ENCODE data around the gene PLXNB2.
"Not testable (repeated sequence)": the region's sequence is repeated elsewhere in the genome, so short reads cannot be mapped to it uniquely, and the experiment has no call there.

PLXNB2 gene, protein sequence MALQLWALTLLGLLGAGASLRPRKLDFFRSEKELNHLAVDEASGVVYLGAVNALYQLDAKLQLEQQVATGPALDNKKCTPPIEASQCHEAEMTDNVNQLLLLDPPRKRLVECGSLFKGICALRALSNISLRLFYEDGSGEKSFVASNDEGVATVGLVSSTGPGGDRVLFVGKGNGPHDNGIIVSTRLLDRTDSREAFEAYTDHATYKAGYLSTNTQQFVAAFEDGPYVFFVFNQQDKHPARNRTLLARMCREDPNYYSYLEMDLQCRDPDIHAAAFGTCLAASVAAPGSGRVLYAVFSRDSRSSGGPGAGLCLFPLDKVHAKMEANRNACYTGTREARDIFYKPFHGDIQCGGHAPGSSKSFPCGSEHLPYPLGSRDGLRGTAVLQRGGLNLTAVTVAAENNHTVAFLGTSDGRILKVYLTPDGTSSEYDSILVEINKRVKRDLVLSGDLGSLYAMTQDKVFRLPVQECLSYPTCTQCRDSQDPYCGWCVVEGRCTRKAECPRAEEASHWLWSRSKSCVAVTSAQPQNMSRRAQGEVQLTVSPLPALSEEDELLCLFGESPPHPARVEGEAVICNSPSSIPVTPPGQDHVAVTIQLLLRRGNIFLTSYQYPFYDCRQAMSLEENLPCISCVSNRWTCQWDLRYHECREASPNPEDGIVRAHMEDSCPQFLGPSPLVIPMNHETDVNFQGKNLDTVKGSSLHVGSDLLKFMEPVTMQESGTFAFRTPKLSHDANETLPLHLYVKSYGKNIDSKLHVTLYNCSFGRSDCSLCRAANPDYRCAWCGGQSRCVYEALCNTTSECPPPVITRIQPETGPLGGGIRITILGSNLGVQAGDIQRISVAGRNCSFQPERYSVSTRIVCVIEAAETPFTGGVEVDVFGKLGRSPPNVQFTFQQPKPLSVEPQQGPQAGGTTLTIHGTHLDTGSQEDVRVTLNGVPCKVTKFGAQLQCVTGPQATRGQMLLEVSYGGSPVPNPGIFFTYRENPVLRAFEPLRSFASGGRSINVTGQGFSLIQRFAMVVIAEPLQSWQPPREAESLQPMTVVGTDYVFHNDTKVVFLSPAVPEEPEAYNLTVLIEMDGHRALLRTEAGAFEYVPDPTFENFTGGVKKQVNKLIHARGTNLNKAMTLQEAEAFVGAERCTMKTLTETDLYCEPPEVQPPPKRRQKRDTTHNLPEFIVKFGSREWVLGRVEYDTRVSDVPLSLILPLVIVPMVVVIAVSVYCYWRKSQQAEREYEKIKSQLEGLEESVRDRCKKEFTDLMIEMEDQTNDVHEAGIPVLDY (N-terminal part only)

DNA sequence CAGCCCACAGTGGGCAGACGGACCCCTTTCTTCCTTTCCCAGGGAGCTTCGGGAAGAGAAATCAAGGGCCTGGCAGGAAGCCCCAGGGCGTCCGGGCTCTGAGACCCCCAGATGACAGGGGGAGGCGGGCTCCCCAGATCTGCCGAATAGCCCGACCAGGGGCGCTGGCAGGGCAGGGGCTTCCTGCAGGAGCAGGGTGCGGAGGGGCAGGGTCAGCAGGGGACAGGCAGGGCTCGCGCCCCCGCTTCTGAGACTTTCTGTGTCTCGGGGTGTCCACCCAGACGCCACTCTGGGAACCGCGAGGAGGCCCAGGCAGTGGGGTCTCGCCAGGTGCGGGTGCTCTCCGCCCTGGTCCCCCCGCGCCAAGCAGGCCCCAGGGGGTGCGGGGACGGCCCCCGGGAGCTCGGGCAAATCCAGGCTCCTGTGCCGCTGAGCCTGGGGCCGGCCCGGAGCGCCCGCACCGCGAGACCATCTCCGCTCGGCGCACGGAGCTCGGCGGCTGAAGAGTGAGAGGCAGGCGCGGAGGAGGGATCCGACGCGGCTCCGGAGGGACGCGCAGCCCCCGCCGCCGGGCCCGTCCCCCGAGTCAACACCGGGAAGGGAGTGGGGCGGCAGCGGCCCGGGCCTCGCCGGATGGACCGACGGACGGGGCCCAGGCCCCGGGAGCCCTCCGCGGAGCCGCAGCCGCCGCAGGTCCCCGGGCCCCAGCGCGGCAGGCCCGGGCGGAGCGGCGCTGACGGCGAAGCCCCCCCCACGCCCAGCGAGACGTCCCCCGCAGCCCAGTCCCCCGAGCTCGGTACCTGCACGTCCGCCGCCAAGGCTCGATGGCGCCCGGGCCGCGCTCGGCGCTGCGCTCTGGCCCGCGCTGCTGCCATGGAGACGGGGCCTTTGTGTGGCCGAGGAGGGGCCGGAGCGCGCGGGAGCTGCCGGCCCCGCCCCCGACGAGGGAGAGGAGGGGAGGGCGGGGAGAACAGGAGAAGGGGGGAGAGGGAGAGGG lies at the start of gene PLXNB2:
PLXNB2 (minus strand) TSS at position 894 of the 997 bp plus-strand sequence. CDS start 17,062 bp downstream, outside the sequence.
- in situ Hi-C loops (cut with MboI; ENCODE audit: low sequenced_read_pairs), result no loop called here

DNA sequence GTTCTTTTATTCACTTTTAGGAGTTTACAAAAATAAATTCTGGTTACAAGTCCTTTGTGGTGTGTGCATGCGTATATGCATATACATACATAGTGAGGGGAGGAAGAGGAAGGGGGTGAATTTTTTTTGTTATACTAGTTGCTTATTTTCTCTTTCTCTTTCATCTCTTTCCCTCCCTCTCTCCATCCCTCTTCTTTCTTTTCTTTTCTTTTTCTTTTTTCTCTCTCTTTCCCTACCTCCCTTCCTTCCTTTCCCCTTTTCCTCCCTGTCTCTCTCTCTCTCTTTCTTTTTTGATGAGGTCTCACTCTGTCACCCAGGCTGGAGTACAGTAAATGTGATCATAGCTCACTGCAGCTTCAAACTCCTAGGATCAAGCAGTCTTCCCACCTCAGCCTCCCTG lies 49.8 kb upstream of the PLXNB2 start:
- in situ Hi-C loops (cut with MboI; ENCODE audit: low sequenced_read_pairs), result no loop called here

DNA sequence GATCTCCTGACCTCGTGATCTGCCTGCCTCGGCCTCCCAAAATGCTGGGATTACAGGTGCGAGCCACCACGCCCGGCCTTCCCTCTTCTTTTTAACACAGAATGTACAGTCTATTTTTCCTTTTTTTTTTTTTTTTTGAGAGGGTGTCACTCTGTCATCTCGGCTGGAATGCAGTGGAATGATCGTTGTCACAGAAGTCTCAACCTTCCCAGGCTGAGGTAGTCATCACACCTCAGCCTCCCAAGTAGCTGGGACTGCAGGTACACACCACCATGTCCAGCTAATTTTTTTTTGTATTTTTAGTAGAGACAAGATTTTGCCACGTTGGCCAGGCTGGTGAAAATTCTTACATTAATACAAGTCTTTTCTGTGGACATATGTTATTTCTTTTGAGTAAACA lies 48.7 kb upstream of the PLXNB2 start:
- in situ Hi-C loops (cut with MboI; ENCODE audit: low sequenced_read_pairs), result no loop called here

DNA sequence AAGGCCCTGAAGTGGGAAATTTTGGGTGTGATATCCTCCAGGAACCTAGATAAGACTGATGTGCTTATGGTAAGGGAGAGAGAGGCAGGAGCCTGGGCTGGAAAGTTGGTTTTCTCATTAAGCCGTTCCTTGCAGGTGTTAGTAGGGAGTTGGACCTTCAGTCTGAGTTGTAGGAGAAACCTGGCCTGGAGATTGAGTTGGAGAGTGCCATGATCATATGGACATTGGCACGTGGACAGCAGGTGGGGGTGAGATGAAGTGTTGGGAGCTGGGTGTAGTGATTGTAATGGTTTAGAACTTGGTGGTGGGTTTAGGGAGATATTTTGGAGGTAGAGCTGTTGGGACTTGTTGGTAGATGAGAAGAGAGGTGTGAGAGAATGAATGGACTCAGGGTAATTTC lies 40.6 kb upstream of the PLXNB2 start:
- in situ Hi-C loops (cut with MboI; ENCODE audit: low sequenced_read_pairs), result no loop called here

DNA sequence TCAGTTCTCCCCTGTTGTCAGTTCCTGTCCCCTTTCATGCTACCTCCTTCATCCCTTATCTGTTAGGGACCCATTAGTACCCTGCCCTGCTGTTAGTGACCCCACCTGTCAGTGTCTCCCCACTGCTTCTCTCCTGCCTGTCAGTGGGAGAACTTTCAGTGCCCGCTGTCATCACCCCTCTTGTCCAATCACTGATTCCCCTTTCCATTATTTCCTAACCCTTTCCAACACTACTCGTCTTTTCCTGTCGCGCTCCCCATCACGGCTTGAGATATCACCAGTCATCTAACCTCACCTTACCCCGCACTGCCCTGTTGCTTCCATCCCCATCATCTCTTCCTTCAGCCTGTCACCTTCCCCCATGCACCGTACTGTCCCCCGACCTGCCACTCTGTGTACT lies 39.7 kb upstream of the PLXNB2 start:
- in situ Hi-C loops (cut with MboI; ENCODE audit: low sequenced_read_pairs), result no loop called here

DNA sequence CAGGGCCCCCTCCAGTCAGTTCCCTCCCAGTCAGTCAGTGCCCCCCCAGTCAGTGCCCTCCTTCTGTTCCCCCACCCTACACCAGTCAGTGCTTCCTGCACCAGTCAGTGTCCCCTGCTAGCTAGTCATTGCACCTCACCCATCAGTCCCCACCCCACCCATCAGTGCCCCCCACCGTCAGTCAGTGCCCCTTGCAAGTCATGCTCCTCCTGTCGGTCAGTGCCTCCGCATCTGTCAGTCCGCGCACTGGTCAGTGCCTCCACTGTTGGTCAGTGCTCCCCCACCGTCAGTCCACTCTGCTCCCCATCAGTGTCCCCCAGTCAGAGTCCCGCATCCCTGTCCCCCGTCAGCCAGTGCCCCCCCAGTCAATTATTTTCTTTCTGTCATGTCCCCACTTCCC lies 39.0 kb upstream of the PLXNB2 start:
- in situ Hi-C loops (cut with MboI; ENCODE audit: low sequenced_read_pairs), result no loop called here

DNA sequence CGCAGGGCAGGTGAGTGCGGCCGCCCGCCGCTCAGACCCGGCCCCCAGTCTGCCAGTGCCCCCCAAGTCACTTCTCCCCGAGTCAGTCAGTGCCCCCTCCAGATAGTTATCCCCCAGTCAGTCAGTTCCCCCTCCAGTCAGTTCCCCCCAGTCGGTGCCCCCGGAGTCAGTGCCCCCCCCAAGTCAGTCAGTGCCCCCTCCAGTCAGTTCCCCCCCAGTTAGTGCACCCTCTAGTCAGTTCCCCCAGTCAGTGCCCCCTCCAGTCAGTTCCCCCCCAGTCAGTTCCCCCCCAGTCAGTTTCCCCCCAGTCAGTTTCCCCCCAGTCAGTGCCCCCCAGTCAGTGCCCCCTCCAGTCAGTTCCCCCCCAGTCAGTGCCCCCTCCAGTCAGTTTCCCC lies 36.1 kb upstream of the PLXNB2 start:
- in situ Hi-C loops (cut with MboI; ENCODE audit: low sequenced_read_pairs), result no loop called here

DNA sequence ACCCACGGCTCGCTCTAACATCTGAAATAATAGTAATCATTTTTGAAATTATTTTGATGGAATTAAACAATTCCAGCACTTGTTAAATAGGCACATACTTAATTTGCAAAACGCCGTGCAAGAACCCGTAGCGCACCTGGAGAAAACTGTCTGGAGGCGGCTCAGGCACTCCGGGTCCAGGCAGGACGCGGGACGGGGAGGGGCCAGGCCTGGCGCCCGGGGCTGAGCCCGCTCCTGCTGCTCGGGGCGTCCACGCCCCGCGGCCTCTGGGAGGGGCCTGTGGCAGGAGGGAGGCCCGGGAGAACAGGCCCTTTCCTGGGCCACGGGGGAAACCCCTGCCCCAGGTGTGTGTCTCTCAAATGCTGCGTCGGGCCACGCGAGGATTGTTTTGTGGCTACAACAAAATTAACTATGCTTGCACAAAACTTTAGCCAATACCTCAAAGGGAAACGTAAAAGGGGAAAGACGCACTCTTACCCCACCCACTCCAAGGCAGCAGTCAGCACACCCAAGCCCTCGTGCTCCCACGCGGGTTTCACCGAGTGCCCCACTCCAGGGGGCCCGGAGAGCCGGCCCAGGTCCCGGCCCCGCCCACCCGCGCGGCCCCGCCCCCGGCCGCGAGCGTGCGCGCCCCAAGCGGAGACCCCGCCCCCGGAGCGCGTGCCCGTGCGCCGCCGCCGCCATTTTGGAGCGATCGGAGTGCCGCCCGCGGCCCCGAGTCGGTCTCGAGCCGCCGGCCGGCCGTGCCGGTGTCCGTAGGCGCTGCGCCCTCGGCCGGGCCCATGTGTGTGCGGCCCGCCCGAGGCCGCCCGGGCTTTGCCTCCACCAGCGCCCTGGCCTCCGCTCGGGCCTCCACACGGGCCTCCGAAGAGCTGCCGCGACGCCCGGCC lies 35.5 kb upstream of the PLXNB2 start, which contains the start of gene PPP6R2:
PPP6R2 (plus strand) TSS at position 677 of the 890 bp plus-strand sequence. CDS start 50,582 bp downstream, outside the sequence.
- in situ Hi-C loops (cut with MboI; ENCODE audit: low sequenced_read_pairs), result no loop called here

DNA sequence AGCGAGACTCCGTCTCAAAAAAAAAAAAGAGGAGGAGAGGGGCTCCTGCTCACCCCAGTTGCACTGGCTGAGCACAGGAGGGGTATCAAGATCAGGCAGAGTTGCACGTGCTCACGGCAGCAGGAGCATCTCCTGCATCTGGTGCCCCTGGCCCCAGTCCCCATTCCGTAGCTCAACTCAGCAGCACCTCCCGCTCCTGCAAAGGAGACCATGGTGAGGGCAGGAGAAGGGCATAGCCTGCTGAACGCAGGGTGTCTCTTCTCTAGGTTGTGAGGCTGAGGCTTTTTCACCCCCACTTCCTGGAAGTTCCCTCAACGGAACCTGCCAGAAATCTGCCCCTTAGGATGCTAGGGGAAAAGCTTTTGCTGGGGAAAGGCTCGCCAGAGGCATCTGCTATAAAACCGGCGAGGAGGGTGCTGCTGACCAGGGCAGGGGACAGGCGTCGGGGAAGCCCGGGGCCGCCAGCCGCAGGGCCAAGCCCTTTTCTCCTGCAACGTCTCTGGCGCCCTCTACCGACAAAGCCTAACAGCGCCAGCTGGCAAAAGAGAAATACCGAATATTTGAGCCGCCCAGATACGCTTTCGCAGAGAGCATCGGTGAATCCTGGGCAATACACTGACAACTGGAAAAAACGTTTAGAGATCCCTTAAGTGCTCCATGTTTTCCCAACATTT lies 34.7 kb upstream of the PLXNB2 start:
- in situ Hi-C loops (cut with MboI; ENCODE audit: low sequenced_read_pairs), result no loop called here

DNA sequence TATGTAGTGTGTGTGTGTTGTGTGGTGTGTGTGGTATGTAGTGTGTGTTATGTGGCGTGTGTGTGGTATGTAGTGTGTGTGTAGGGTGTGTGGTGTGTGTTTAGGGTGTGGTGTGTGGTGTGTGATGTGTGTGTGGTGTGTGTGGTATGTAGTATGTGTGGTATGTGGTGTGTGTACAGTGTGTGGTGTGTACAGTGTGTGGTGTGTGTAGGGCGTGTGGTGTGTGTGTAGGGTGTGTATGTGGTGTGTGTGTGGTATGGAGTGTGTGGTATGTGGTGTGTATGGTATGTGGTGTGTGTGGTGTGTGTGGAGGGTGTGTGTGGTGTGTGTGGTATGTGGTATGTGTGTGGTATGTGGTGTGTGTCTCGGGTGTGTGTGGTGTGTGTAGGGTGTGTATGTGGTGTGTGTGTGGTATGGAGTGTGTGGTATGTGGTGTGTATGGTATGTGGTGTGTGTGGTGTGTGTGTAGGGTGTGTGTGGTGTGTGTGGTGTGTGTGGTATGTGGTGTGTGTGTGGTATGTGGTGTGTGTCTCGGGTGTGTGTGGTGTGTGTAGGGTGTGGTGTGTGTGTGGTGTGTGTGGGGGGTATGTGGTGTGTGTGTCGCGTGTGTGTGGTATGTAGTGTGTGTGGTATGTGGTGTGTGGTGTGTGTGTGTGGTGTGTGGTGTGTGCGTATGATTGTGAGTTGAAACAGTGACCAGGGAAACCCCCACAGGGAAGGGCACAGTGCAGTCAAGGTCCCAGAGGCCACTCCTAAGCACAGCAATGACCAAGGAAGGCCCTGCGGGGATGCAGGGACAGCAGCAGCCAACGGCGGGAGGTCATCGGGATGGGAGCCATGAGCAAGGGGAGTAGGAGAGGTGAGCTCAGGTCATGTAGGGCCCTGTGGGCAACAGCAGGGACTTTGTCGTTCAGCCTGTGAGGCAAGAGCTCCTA lies 32.8 kb upstream of the PLXNB2 start:
- in situ Hi-C loops (cut with MboI; ENCODE audit: low sequenced_read_pairs), result no loop called here

DNA sequence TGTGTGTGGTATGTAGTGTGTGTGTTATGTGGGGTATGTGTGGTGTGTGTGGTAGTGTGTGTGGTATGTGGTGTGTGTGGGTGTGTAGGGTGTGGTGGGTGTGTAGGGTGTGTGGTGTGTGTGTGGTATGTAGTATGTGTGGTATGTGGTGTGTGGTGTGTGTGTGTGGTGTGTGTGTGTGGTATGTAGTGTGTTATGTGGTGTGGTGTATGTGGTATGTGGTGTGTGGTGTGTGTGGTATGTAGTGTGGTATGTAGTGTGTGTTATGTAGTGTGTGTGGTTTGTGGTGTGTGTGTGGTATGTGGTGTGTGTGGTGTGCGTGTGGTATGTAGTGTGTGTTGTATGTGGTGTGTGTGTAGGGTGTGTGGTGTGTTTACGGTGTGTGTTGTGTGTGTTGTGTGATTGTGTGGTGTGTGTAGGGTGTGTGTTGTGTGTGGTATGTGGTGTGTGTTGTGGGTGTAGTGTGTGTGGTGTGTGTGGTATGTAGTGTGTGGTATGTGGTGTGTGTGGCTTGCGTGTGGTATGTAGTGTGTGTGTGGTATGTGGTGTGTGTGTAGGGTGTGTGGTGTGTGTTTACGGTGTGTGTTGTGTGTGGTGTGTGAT lies 31.5 kb upstream of the PLXNB2 start:
- in situ Hi-C loops (cut with MboI; ENCODE audit: low sequenced_read_pairs), result no loop called here

DNA sequence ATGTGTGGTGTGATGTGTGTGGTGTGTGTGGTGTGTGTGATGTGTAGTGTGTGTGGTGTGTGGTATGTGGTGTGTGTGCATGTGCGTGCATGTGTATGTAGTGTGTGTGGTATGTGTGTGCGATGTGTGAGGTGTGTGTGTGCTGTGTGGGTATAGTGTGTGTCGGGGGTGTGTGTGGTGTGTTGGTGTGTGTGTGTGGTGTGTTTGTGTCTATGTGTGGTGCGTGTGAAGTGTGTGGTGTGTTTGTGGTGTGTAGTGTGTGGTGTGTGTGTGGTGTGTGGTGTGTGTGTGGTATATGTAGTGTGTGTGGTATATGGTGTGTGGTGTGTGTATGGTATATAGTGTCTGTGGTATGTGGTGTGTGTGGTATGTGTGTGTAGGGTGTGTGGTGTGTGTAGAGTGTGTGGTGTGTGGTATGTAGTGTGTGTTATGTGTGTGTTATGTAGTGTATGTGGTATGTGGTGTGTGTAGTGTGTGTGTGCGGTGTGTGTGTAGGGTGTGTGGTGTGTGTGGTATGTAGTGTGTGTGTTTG lies 30.7 kb upstream of the PLXNB2 start:
- in situ Hi-C loops (cut with MboI; ENCODE audit: low sequenced_read_pairs), result no loop called here

DNA sequence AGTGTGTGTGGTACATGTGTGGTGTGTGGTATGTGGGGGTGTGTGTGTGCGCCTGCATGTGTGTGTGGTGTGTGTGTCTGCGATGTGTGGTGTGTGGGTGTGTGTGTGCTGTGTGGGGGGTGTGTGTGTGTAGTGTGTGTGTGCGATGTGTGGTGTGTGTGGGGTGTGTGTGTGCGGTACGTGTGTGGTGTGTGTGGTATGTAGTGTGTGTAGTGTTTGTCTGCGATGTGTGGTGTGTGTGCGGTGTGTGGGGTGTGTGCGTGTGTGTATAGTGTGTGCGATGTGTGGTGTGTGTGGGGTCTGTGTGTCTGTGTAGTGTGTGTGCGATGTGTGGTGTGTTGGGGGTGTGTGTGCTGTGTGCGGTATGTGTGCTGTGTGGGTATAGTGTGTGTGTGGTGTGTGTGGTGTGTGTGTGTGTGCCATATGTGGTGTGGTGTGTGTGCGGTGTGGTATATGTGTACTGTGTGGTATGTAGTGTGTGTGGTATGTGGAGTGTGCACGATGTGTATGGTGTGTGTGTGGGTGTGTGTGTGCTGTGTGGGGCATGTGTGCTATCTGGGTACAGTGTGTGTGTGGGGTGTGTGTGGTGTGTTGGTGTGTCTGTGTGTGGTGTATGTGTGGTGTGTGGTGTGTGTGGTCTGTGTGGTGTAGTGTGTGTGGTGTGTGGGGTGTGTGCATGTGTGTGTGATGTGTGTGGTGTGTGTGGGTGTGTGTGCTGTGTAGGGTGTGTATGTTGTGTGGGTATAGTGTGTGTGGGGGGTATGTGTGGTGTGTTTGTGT lies 30.0 kb upstream of the PLXNB2 start:
- in situ Hi-C loops (cut with MboI; ENCODE audit: low sequenced_read_pairs), result no loop called here

DNA sequence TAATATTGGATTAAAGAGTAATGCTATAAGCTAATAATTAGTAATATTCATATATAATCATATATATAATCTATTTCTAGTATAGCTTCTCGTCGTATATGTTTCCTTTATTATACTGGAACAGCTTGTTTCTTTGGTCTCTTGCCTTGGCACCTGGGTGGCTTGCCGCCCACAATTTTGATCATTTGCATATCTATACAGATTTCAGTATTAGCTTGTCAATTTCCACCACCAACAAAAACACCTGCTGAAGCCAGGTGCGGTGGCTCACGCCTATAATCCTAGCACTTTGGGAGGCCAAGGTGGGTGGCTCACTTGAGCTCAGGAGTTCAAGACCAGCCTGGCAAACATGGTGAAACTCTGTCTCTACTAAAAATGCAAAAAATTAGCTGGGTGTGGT lies 27.0 kb upstream of the PLXNB2 start:
- in situ Hi-C loops (cut with MboI; ENCODE audit: low sequenced_read_pairs), result not testable (repeated sequence)

DNA sequence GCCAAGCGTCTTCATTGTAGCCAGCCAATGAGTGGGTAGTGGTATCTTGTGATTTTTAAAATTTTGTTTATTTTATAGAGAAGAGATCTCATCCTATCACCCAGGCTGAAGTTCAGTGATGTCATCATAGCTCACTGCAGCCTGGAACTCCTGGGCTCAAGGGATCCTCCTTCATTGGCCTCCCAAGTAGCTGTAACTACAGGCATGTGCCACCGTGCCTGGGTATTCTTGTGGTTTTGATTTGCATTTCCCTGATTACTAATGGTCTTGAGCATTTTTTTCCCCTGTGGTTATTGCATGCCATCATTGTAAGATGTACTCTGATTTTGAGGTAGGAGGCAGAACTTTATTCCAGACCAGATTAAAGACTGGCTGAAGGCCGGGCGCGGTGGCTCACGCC lies 21.8 kb upstream of the PLXNB2 start:
- in situ Hi-C loops (cut with MboI; ENCODE audit: low sequenced_read_pairs), result no loop called here

DNA sequence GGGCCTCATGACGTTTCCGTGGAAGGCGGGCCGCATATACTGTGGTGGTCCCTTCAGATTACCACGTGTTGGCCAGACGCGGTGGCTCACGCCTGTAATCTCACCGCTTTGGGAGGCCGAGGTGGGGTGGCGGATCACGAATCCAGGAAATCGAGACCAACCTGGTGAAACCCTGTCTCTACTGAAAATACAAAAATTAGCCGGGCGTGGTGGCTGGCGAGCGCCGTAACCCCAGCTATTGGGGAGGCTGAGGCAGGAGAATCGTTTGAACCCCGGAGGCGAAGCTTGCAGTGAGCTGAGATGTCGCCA lies 20.2 kb upstream of the PLXNB2 start:
- in situ Hi-C loops (cut with MboI; ENCODE audit: low sequenced_read_pairs), result no loop called here

Measured in hTERT RPE-1 (cell line).